ENCODE measurements around the gene CNNM2.
A peak's percentile ranks its signal among the peaks of the same experiment; 100 is the strongest.

The CNNM2 gene

GRCh38 chr10:102914781-102915180 is 3.3 kb upstream of the CNNM2 start:
- TF ChIP-seq YY1 (IDR thresholded peaks at IDR 0.05; ENCODE audit: insufficient read depth, insufficient read length), result no peak
- no peak for TF ChIP-seq ZNF274 (IDR thresholded peaks at IDR 0.05; ENCODE audit: low read depth, low read length)
- TF ChIP-seq SUZ12 (IDR thresholded peaks at IDR 0.05; ENCODE audit: extremely low read depth, insufficient read depth, insufficient read length), result no peak
- Histone ChIP-seq H3K9me3 (ENCODE audit: insufficient read depth, low read length) (no peaks in the 10 kb centered on the region), H3K27me3 (ENCODE audit: insufficient read depth, insufficient read length) (peaks cover 6% of the 10 kb centered on the region), H3K4me3 (ENCODE audit: insufficient read length, low read depth) (no peak overlapping the region), H3K4me1 (ENCODE audit: insufficient read depth, insufficient read length) (peaks cover 7% of the 10 kb centered on the region), H3K9ac (ENCODE audit: insufficient read length, low read depth) (no peak overlapping the region), H3K36me3 (ENCODE audit: insufficient read depth, insufficient read length, low read length) (no peaks in the 10 kb centered on the region)
- no peak for DNase-seq (ENCODE audit: low read depth, low spot score)

DNA sequence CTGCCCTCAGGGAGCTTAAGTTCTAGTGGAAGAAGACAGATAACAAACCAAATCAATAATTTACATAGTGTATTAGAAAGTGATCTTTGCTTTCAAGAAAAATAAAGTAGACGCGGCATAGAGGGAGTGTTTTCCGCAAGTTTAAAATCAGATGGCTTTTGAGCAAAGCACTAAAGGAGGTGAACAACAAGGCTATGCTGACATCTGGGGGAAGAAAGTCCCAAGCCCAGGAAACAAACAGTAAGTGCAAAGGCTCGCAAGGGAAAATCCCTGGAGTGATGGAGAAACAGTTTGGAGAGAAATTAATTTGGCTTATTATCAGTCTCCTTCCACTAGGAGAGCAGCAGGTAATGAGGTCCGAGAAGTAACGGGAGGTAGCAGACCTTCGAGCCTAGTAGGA is 1.9 kb upstream of the CNNM2 start:
- no peak for DNase-seq (ENCODE audit: low read depth, low spot score)
- Histone ChIP-seq H3K4me3 (ENCODE audit: insufficient read length, low read depth) (no peak overlapping the region), H3K9me3 (ENCODE audit: insufficient read depth, low read length) (no peaks in the 10 kb centered on the region), H3K36me3 (ENCODE audit: insufficient read depth, insufficient read length, low read length) (no peaks in the 10 kb centered on the region), H3K27me3 (ENCODE audit: insufficient read depth, insufficient read length) (peaks cover 6% of the 10 kb centered on the region), H3K4me1 (ENCODE audit: insufficient read depth, insufficient read length) (peaks cover 7% of the 10 kb centered on the region), H3K9ac (ENCODE audit: insufficient read length, low read depth) (no peak overlapping the region)
- TF ChIP-seq YY1 (IDR thresholded peaks at IDR 0.05; ENCODE audit: insufficient read depth, insufficient read length) (no peak), SUZ12 (IDR thresholded peaks at IDR 0.05; ENCODE audit: extremely low read depth, insufficient read depth, insufficient read length) (no peak), ZNF274 (IDR thresholded peaks at IDR 0.05; ENCODE audit: low read depth, low read length) (no peak)

DNA sequence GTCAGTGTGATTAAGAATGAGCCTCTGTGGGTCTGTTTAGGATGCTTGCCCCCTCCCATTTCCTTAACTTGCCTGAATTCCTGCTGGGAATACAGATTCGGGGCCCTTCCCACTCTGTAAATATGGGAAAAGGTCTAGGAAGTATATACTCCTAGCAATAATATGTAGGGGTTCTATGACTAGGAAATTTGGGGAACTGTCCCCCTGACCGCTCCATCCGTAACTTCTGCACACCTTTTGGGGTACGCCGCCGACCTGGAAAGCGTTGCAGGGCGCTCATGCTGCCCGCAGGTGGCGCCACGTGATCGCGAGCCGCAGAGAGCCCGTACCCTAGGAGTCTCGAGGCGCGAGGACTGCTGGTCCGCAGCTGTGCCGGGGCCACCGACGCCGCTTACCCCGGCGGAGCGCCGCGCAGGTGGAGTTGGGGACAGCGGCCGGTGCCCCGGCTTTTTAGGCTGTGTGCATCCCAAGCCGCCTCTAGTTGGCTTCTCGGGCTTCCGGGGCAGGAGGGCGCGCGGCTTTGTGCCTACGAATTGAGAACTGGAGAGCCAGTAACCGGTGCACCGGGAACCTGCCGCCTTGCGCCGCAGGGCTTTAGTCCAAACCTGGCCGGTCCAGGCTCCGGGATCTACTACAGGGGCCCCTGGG is 656 bp upstream of the CNNM2 start:
- Histone ChIP-seq H3K9ac (ENCODE audit: insufficient read length, low read depth) (peak overlapping the region; percentile 59), H3K27me3 (ENCODE audit: insufficient read depth, insufficient read length) (peaks cover 6% of the 10 kb centered on the region), H3K9me3 (ENCODE audit: insufficient read depth, low read length) (no peaks in the 10 kb centered on the region), H3K36me3 (ENCODE audit: insufficient read depth, insufficient read length, low read length) (no peaks in the 10 kb centered on the region), H3K4me3 (ENCODE audit: insufficient read length, low read depth) (peak overlapping the region; percentile 89), H3K4me1 (ENCODE audit: insufficient read depth, insufficient read length) (peaks cover 7% of the 10 kb centered on the region)
- DNase-seq (ENCODE audit: low read depth, low spot score), result peak; percentile 36
- TF ChIP-seq ZNF274 (IDR thresholded peaks at IDR 0.05; ENCODE audit: low read depth, low read length) (no peak), YY1 (IDR thresholded peaks at IDR 0.05; ENCODE audit: insufficient read depth, insufficient read length) (no peak), SUZ12 (IDR thresholded peaks at IDR 0.05; ENCODE audit: extremely low read depth, insufficient read depth, insufficient read length) (no peak)

DNA sequence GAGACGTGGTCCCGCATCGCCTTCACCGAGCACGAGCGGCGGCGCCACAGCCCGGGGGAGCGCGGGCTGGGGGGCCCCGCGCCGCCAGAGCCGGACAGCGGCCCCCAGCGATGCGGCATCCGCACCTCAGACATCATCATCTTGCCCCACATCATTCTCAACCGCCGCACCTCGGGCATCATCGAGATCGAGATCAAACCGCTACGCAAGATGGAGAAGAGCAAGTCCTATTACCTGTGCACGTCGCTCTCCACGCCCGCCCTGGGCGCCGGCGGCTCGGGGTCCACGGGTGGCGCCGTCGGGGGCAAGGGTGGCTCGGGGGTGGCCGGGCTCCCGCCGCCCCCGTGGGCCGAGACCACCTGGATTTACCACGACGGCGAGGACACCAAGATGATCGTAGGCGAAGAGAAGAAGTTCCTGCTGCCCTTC is 737 bp downstream of the CNNM2 start:
- Histone ChIP-seq H3K4me1 (ENCODE audit: insufficient read depth, insufficient read length) (peaks cover 7% of the 10 kb centered on the region), H3K27me3 (ENCODE audit: insufficient read depth, insufficient read length) (peaks cover 6% of the 10 kb centered on the region), H3K36me3 (ENCODE audit: insufficient read depth, insufficient read length, low read length) (no peaks in the 10 kb centered on the region), H3K9ac (ENCODE audit: insufficient read length, low read depth) (peak overlapping the region; percentile 90), H3K9me3 (ENCODE audit: insufficient read depth, low read length) (no peaks in the 10 kb centered on the region), H3K4me3 (ENCODE audit: insufficient read length, low read depth) (peak overlapping the region; percentile 89)
- TF ChIP-seq SUZ12 (IDR thresholded peaks at IDR 0.05; ENCODE audit: extremely low read depth, insufficient read depth, insufficient read length) (no peak), ZNF274 (IDR thresholded peaks at IDR 0.05; ENCODE audit: low read depth, low read length) (no peak), YY1 (IDR thresholded peaks at IDR 0.05; ENCODE audit: insufficient read depth, insufficient read length) (no peak)
- DNase-seq (ENCODE audit: low read depth, low spot score), result no peak

- TF ChIP-seq SUZ12 (IDR thresholded peaks at IDR 0.05; ENCODE audit: extremely low read depth, insufficient read depth, insufficient read length) (no peak), YY1 (IDR thresholded peaks at IDR 0.05; ENCODE audit: insufficient read depth, insufficient read length) (no peak), ZNF274 (IDR thresholded peaks at IDR 0.05; ENCODE audit: low read depth, low read length) (no peak)
- no peak for DNase-seq (ENCODE audit: low read depth, low spot score)
- Histone ChIP-seq H3K9me3 (ENCODE audit: insufficient read depth, low read length) (no peaks in the 10 kb centered on the region), H3K36me3 (ENCODE audit: insufficient read depth, insufficient read length, low read length) (no peaks in the 10 kb centered on the region), H3K4me1 (ENCODE audit: insufficient read depth, insufficient read length) (peaks cover 7% of the 10 kb centered on the region), H3K4me3 (ENCODE audit: insufficient read length, low read depth) (peak overlapping the region; percentile 89), H3K9ac (ENCODE audit: insufficient read length, low read depth) (peak overlapping the region; percentile 90), H3K27me3 (ENCODE audit: insufficient read depth, insufficient read length) (peaks cover 6% of the 10 kb centered on the region)
Observed at GRCh38 chr10:102919246-102919959, 1.3 kb downstream of the CNNM2 start.

DNA sequence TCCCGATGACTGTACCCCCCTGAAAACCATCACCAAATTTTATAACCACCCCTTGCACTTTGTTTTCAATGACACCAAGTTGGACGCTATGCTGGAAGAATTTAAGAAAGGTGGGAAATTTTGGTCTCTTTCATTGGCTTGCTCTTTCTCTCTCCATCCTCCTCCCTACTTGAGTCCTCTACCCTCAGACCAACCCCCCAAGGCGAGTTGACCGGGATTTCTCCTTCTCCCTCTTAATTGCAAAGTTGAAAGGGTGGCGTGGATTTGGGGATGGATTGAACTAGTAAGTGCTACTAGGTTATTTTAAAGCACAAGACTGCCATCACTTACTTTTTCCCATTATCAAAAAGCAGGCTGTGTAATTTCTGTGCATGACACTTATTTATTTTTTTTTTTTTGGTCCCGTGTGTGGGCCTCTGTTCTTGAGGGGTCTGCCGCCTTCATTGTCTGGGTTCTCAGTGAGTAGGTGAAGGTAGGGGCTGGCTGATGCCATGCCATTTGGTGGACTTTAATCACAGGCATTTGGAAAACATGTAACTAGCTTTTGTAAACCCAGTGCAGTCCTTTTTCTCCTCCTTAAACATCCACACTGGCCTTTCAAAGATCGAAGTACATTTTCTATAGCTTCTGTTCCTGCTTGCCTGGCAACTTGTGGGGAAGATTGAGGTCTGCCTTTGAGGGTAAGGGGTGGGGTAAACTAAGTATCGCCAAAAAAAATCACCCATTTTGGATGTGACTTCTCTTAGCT is 2.1 kb downstream of the CNNM2 start:
- no peak for TF ChIP-seq SUZ12 (IDR thresholded peaks at IDR 0.05; ENCODE audit: extremely low read depth, insufficient read depth, insufficient read length)
- TF ChIP-seq YY1 (IDR thresholded peaks at IDR 0.05; ENCODE audit: insufficient read depth, insufficient read length), result no peak
- no peak for TF ChIP-seq ZNF274 (IDR thresholded peaks at IDR 0.05; ENCODE audit: low read depth, low read length)
- no peaks in the 10 kb centered on the region for H3K9me3 ChIP-seq (ENCODE audit: insufficient read depth, low read length)
- peak overlapping the region; percentile 26 for H3K9ac ChIP-seq (ENCODE audit: insufficient read length, low read depth)
- no peak for DNase-seq (ENCODE audit: low read depth, low spot score)
- H3K27me3 ChIP-seq (ENCODE audit: insufficient read depth, insufficient read length), result peaks cover 6% of the 10 kb centered on the region
- H3K36me3 ChIP-seq (ENCODE audit: insufficient read depth, insufficient read length, low read length), result no peaks in the 10 kb centered on the region
- H3K4me3 ChIP-seq (ENCODE audit: insufficient read length, low read depth), result peak overlapping the region; percentile 89
- peaks cover 7% of the 10 kb centered on the region for H3K4me1 ChIP-seq (ENCODE audit: insufficient read depth, insufficient read length)

GRCh38 chr10:102923601-102924000 is 5.5 kb downstream of the CNNM2 start:
- Histone ChIP-seq H3K9ac (ENCODE audit: insufficient read length, low read depth) (no peak overlapping the region), H3K9me3 (ENCODE audit: insufficient read depth, low read length) (no peaks in the 10 kb centered on the region), H3K36me3 (ENCODE audit: insufficient read depth, insufficient read length, low read length) (peaks cover 4% of the 10 kb centered on the region), H3K27me3 (ENCODE audit: insufficient read depth, insufficient read length) (peaks cover 6% of the 10 kb centered on the region), H3K4me3 (ENCODE audit: insufficient read length, low read depth) (no peak overlapping the region), H3K4me1 (ENCODE audit: insufficient read depth, insufficient read length) (peaks cover 4% of the 10 kb centered on the region)
- DNase-seq (ENCODE audit: low read depth, low spot score), result no peak
- TF ChIP-seq ZNF274 (IDR thresholded peaks at IDR 0.05; ENCODE audit: low read depth, low read length) (no peak), YY1 (IDR thresholded peaks at IDR 0.05; ENCODE audit: insufficient read depth, insufficient read length) (no peak), SUZ12 (IDR thresholded peaks at IDR 0.05; ENCODE audit: extremely low read depth, insufficient read depth, insufficient read length) (no peak)
